ENCODE results near the gene CDCA8. TPM values are rescaled to one million over a fixed set of nuclear protein-coding genes. Genes with fewer than 3 reads are reported as not detected.

CDCA8 gene
- total RNA-seq, 4 donors from 2014 or later = 3.1 to 7.4 (median 4.0) TPM

GRCh38 chr1:37663426-37664000 is 28.8 kb upstream of the CDCA8 start:
- H3K4me1 ChIP-seq = no peaks in the 10 kb centered on the region
- H3K27me3 ChIP-seq = no peaks in the 10 kb centered on the region
- DNase-seq = no peak
- no peaks in the 10 kb centered on the region for H3K36me3 ChIP-seq
- TF ChIP-seq CTCF (IDR thresholded peaks at IDR 0.05) = no peak
- no peak for TF ChIP-seq POLR2A (IDR thresholded peaks at IDR 0.05)
- H3K9me3 ChIP-seq = no peaks in the 10 kb centered on the region
- H3K27ac ChIP-seq = no peak overlapping the region
- H3K4me3 ChIP-seq = no peak overlapping the region

- Histone ChIP-seq H3K27me3 (no peaks in the 10 kb centered on the region), H3K27ac (no peak overlapping the region), H3K36me3 (no peaks in the 10 kb centered on the region), H3K4me3 (no peak overlapping the region), H3K4me1 (no peaks in the 10 kb centered on the region), H3K9me3 (no peaks in the 10 kb centered on the region)
- TF ChIP-seq CTCF (IDR thresholded peaks at IDR 0.05) = no peak
- no peak for TF ChIP-seq POLR2A (IDR thresholded peaks at IDR 0.05)
- no peak for DNase-seq
Measured at GRCh38 chr1:37666241-37666867, 26.0 kb upstream of the CDCA8 start.

- Histone ChIP-seq H3K27me3 (no peaks in the 10 kb centered on the region), H3K36me3 (no peaks in the 10 kb centered on the region), H3K4me3 (no peak overlapping the region), H3K4me1 (no peaks in the 10 kb centered on the region), H3K27ac (no peak overlapping the region), H3K9me3 (no peaks in the 10 kb centered on the region)
- TF ChIP-seq POLR2A (IDR thresholded peaks at IDR 0.05) (no peak), CTCF (IDR thresholded peaks at IDR 0.05) (no peak)
- DNase-seq = no peak
Measured at GRCh38 chr1:37667023-37667671, 25.2 kb upstream of the CDCA8 start.

- H3K36me3 ChIP-seq = no peaks in the 10 kb centered on the region
- TF ChIP-seq POLR2A (IDR thresholded peaks at IDR 0.05) (no peak), CTCF (IDR thresholded peaks at IDR 0.05) (no peak)
- H3K27me3 ChIP-seq = no peaks in the 10 kb centered on the region
- H3K4me3 ChIP-seq = no peak overlapping the region
- no peaks in the 10 kb centered on the region for H3K9me3 ChIP-seq
- H3K4me1 ChIP-seq = no peaks in the 10 kb centered on the region
- H3K27ac ChIP-seq = no peak overlapping the region
- DNase-seq = no peak
Measured at GRCh38 chr1:37670133-37670532, 22.2 kb upstream of the CDCA8 start.

- no peak overlapping the region for H3K4me3 ChIP-seq
- TF ChIP-seq POLR2A (IDR thresholded peaks at IDR 0.05) (no peak), CTCF (IDR thresholded peaks at IDR 0.05) (no peak)
- no peaks in the 10 kb centered on the region for H3K27me3 ChIP-seq
- no peak for DNase-seq
- no peaks in the 10 kb centered on the region for H3K36me3 ChIP-seq
- no peak overlapping the region for H3K27ac ChIP-seq
- no peaks in the 10 kb centered on the region for H3K4me1 ChIP-seq
- H3K9me3 ChIP-seq = no peaks in the 10 kb centered on the region
Measured at GRCh38 chr1:37671261-37671660, 21.1 kb upstream of the CDCA8 start.

Data from Peyer's patch (tissue), 4 donors.